Stimulated activated CD4-positive, alpha-beta T cell treated with anti-CD3 and anti-CD28 coated beads, Interleukin-2, amount 100 ng/mL, for 4 hours (primary cell): ENCODE data around the gene VSIG4.
"Not testable (repeated sequence)": the region's sequence is repeated elsewhere in the genome, so short reads cannot be mapped to it uniquely, and the experiment has no call there.

Source experiments
- DNase-seq: peaks from one replicate; pipeline ENCODE4 v3.0.0-alpha.2; 2020; ENCODE audit warnings: low read depth

Gene VSIG4

DNA sequence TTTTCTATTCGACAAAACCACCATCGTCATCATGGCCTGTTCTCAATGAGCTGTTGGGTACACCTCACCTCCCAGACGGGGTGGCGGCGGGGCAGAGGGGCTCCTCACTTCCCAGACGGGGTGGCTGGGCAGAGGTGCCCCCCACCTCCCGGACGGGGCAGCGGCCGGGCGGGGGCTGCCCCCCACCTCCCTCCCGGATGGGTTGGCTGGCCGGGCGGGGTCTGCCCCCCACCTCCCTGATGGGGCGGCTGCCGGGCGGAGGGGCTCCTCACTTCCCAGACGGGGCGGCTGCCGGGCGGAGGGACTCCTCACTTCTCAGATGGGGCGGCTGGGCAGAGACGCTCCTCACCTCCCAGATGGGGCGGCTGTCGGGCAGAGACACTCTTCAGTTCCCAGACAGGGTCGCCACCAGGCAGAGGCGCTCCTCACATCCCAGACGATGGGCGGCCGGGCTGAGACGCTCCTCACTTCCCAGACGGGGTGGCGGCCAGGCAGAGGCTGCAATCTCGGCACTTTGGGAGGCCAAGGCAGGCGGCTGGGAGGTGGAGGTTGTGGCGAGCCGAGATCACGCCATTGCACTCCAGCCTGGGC is 64.6 kb downstream of the VSIG4 start:
- not testable (repeated sequence) for DNase-seq
